Measurements from ENCODE around the gene SSUH2. TPM values are rescaled to one million over a fixed set of nuclear protein-coding genes. Genes with fewer than 3 reads are reported as not detected.

SSUH2 gene
- total RNA-seq, 4 donors from 2014 or later, result 0.15 to 0.33 TPM; not detected in 2

DNA sequence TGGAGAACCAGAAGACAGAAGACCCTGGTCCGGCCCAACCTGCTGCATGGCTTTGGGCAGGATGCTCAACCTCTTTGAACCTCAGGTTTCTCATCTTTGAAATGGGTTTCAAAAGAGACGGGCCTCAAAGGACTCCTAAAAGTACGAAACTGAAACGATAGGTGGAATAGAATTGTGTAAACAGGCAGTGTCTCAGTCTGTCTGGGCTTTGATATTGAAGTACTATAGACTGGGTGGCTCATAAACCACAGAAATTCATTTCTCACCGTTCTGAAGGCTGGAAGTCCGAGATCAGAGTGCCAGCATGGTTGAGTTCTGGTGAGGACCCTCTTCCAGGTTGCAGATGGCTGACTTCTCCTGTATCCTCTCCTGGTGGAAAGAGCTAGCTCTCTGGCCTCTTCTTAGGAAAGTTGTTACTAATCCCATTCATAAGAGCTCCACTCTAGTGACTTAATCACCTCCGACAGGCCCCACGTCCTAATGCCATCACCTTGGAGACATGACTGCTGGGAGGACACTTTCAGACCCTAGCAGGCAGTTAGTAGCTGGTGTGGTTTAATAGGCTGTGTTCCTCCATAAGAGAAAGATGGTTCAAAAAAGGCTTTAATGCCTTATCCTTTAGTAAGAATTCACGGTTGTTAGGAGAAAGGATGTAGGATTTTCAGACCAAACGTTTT is 35.7 kb downstream of the SSUH2 start:
- Histone ChIP-seq H3K27ac (no peak overlapping the region), H3K36me3 (no peaks in the 10 kb centered on the region), H3K9me3 (no peaks in the 10 kb centered on the region), H3K4me3 (no peak overlapping the region), H3K4me1 (peaks cover 18% of the 10 kb centered on the region in 2 donors), H3K27me3 (no peaks in the 10 kb centered on the region)
- intact Hi-C loops (cut with DNase I; ENCODE audit: low total_unique reads) (no loop called here), in situ Hi-C loops (cut with MboI; ENCODE audit: low sequenced_read_pairs in 4 of 4) (loop anchor here (5.0 to 10.0 kb wide), 4 partner anchors 124 to 167 kb away; no protein-coding TSS in a partner anchor)
- DNase-seq, result no peak
- TF ChIP-seq, protein P1, sequence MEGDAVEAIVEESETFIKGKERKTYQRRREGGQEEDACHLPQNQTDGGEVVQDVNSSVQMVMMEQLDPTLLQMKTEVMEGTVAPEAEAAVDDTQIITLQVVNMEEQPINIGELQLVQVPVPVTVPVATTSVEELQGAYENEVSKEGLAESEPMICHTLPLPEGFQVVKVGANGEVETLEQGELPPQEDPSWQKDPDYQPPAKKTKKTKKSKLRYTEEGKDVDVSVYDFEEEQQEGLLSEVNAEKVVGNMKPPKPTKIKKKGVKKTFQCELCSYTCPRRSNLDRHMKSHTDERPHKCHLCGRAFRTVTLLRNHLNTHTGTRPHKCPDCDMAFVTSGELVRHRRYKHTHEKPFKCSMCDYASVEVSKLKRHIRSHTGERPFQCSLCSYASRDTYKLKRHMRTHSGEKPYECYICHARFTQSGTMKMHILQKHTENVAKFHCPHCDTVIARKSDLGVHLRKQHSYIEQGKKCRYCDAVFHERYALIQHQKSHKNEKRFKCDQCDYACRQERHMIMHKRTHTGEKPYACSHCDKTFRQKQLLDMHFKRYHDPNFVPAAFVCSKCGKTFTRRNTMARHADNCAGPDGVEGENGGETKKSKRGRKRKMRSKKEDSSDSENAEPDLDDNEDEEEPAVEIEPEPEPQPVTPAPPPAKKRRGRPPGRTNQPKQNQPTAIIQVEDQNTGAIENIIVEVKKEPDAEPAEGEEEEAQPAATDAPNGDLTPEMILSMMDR (IDR thresholded peaks at IDR 0.05 in 4 of 5, conservative IDR thresholded peaks at IDR 0.05 in 1 of 5), result no peak
- TF ChIP-seq POLR2A (IDR thresholded peaks at IDR 0.05), result no peak
- no peak for ATAC-seq

DNA sequence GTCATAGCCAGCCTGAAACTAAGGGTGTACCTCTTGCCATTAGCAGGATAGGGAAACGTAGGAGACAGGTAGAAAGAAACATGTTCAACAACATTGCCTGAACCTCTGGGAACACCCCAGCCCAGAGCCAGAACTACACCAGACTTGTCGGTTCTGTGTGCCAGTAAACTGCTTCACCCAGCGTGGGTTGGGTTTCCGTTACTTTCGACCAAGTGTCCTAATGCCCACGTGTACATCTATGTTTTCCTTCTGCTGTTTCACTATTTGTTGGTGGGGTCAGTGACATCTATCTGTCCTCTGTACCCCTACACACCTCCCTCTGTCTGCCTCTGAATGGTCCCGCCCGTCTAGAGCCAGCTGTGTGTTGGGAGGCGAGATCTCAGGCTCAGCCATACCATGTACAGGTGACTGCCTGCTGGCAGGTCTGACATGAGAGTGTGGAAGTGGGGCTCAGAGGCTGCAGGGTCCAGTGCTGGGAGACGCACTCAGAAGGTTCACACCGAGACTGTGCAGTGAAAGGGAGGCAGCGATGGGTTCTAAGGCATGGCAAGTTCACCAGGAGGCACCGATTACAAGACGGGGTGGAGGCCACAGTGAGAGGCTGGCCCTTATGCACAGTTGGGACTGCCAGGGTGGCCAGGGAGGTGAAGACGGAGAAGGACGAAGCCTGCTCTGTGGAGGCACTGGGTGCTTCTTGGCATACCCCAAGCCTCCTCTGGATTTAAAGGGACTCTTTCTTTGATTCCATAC is 36.4 kb downstream of the SSUH2 start:
- peaks cover 25% of the 10 kb centered on the region in 2 donors for H3K4me1 ChIP-seq
- H3K36me3 ChIP-seq, result no peaks in the 10 kb centered on the region
- no peak overlapping the region for H3K4me3 ChIP-seq
- intact Hi-C loops (cut with DNase I; ENCODE audit: low total_unique reads), result no loop called here
- TF ChIP-seq, protein P1 (IDR thresholded peaks at IDR 0.05 in 4 of 5, conservative IDR thresholded peaks at IDR 0.05 in 1 of 5), result no peak
- no peak for TF ChIP-seq POLR2A (IDR thresholded peaks at IDR 0.05)
- in situ Hi-C loops (cut with MboI; ENCODE audit: low sequenced_read_pairs in 4 of 4), result loop anchor here (5.0 to 10.0 kb wide), 4 partner anchors 123 to 166 kb away; no protein-coding TSS in a partner anchor
- DNase-seq (no peak), ATAC-seq (no peak)
- H3K9me3 ChIP-seq, result no peaks in the 10 kb centered on the region
- H3K27ac ChIP-seq, result no peak overlapping the region
- no peaks in the 10 kb centered on the region for H3K27me3 ChIP-seq

DNA sequence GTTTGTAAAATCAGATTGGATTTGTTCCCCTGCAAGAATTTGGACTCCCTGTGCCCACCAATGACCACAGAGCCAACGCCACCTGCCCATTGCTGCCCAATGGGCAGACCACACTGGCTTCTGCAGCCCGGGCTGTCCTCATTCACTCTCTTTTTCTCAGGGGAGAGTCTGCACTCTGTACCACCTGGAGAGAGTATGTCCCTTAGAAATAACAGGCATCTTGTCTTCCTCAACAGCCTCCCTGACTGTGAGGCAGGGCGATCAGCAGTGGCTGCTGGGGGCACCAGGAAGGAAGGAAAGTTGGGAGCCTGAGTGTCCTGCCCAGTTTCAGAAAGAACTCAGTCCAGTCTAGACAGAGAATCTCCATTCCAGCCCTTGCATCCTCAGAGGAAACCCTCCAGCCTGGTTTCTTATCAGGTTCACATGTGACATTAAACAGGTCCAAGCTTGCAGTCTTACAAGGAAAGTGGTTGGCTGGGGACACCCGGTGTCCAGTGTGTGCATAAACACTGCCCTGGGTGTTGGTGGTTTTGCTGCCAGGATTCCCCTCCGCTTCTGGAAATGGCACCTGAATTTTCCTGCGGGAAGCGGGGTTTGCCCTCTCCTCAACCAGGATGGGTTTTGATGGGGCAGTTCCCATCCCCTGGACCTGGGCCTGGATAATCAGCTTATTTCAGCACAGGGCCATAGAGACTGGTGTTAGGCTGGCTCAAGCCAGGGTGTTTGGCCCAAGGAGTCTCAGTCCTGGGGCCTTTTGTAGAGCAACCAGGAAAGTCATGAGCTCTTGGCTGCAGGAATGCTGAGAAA is 37.2 kb downstream of the SSUH2 start:
- DNase-seq, result peak; percentile 66 to 74
- no peaks in the 10 kb centered on the region for H3K36me3 ChIP-seq
- TF ChIP-seq, protein P1 (IDR thresholded peaks at IDR 0.05 in 4 of 5, conservative IDR thresholded peaks at IDR 0.05 in 1 of 5), result peak; percentile 77 to 85 (median 82)
- no peak for TF ChIP-seq POLR2A (IDR thresholded peaks at IDR 0.05)
- intact Hi-C loops (cut with DNase I; ENCODE audit: low total_unique reads) (loop anchor here (1.0 to 2.0 kb wide), 2 partner anchors 127 to 165 kb away; no protein-coding TSS in a partner anchor), in situ Hi-C loops (cut with MboI; ENCODE audit: low sequenced_read_pairs in 4 of 4) (loop anchor here (5.0 to 10.0 kb wide), 4 partner anchors 123 to 165 kb away; no protein-coding TSS in a partner anchor)
- no peaks in the 10 kb centered on the region for H3K27me3 ChIP-seq
- ATAC-seq, result peak; percentile 95 to 100
- peaks cover 27 to 28% of the 10 kb centered on the region in 2 donors for H3K4me1 ChIP-seq
- peak overlapping the region in 2 of 4 donors; percentile 26 to 37 for H3K27ac ChIP-seq
- no peak overlapping the region for H3K4me3 ChIP-seq
- no peaks in the 10 kb centered on the region for H3K9me3 ChIP-seq

DNA sequence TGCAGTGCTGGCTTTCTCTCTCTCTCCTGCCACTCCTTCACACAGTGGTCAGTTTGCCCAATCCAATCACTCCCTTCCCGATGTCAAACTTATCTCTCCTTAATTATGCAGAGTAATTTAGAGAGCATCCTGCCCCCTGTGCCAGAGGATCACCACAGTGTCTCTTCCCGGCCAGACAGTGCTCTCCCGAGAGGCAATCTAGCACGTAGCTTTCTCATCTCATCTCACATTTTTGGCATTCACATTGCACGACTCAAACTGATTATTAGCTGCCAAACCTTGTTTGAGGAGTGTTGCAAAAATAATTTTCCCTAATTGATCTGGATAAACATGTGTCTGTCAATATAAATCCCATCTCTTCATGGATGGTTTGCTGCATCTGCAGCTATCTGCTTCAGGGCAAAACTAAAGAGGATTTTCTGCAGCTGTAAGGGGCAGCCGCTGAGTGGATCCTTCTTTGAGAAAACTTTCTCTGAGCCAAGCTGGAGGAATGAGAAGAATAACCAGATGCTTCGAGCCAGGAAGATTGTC is 37.8 kb downstream of the SSUH2 start:
- ATAC-seq (no peak), DNase-seq (no peak)
- intact Hi-C loops (cut with DNase I; ENCODE audit: low total_unique reads), result loop anchor here (1.0 to 2.0 kb wide), 2 partner anchors 126 to 164 kb away; no protein-coding TSS in a partner anchor
- H3K9me3 ChIP-seq, result no peaks in the 10 kb centered on the region
- H3K4me3 ChIP-seq, result no peak overlapping the region
- no peaks in the 10 kb centered on the region for H3K36me3 ChIP-seq
- in situ Hi-C loops (cut with MboI; ENCODE audit: low sequenced_read_pairs in 4 of 4), result loop anchor here (5.0 to 10.0 kb wide), 4 partner anchors 122 to 164 kb away; no protein-coding TSS in a partner anchor
- H3K27ac ChIP-seq, result peak overlapping the region in 1 of 4 donors; percentile 26
- peaks cover 27 to 28% of the 10 kb centered on the region in 2 donors for H3K4me1 ChIP-seq
- no peaks in the 10 kb centered on the region for H3K27me3 ChIP-seq
- no peak for TF ChIP-seq POLR2A (IDR thresholded peaks at IDR 0.05)
- TF ChIP-seq, protein P1 (IDR thresholded peaks at IDR 0.05 in 4 of 5, conservative IDR thresholded peaks at IDR 0.05 in 1 of 5), result no peak

All from gastrocnemius medialis (tissue), 4 donors.